ENCODE results near the gene CYP4F8.
A peak's percentile ranks its signal among the peaks of the same experiment; 100 is the strongest.
"Not testable (repeated sequence)": the region's sequence is repeated elsewhere in the genome, so short reads cannot be mapped to it uniquely, and the experiment has no call there.

The CYP4F8 gene

GRCh38 chr19:15614507-15615379 is at the start of gene CYP4F8:
CYP4F8 (plus strand) TSS chr19:15615218; CDS start chr19:15615617, 399 bp downstream.
- no peak for DNase-seq

- DNase-seq: no peak
Measured at GRCh38 chr19:15570420-15570819, 44.6 kb upstream of the CYP4F8 start.

- no peak for DNase-seq
Measured at GRCh38 chr19:15575406-15575805, 39.6 kb upstream of the CYP4F8 start.

- DNase-seq: no peak
Measured at GRCh38 chr19:15576526-15577156, 38.4 kb upstream of the CYP4F8 start.

- no peak for DNase-seq
Measured at GRCh38 chr19:15577184-15577771, 37.7 kb upstream of the CYP4F8 start.

GRCh38 chr19:15583346-15583745 is 31.7 kb upstream of the CYP4F8 start:
- no peak for DNase-seq

- DNase-seq: no peak
Measured at GRCh38 chr19:15584095-15584494, 30.9 kb upstream of the CYP4F8 start.

GRCh38 chr19:15584541-15585115 is 30.4 kb upstream of the CYP4F8 start:
- DNase-seq: peak in 53 of 58 donors; percentile 2 to 85 (median 34)

- peak in 3 of 58 donors; percentile 0 to 40 (median 9) for DNase-seq
Measured at GRCh38 chr19:15587663-15588062, 27.4 kb upstream of the CYP4F8 start.

- no peak for DNase-seq
Measured at GRCh38 chr19:15588265-15588664, 26.8 kb upstream of the CYP4F8 start.

- DNase-seq: no peak
Measured at GRCh38 chr19:15589760-15590451, 25.1 kb upstream of the CYP4F8 start.

GRCh38 chr19:15591796-15592195 is 23.2 kb upstream of the CYP4F8 start:
- no peak for DNase-seq

GRCh38 chr19:15592506-15592905 is 22.5 kb upstream of the CYP4F8 start:
- not testable (repeated sequence) for DNase-seq

GRCh38 chr19:15593766-15594165 is 21.3 kb upstream of the CYP4F8 start:
- DNase-seq: not testable (repeated sequence)

- no peak for DNase-seq
Measured at GRCh38 chr19:15595069-15595468, 19.9 kb upstream of the CYP4F8 start.

- not testable (repeated sequence) for DNase-seq
Measured at GRCh38 chr19:15607978-15608925, 6.8 kb upstream of the CYP4F8 start.

- DNase-seq: no peak
Measured at GRCh38 chr19:15609261-15609660, 5.8 kb upstream of the CYP4F8 start.

- DNase-seq: no peak
Measured at GRCh38 chr19:15612342-15612741, 2.7 kb upstream of the CYP4F8 start.

GRCh38 chr19:15613338-15613737 is 1.7 kb upstream of the CYP4F8 start:
- DNase-seq: no peak

GRCh38 chr19:15615526-15615925 is 508 bp downstream of the CYP4F8 start:
- no peak for DNase-seq
